ENCODE measurements around the gene DENND1A.

The DENND1A gene

GRCh38 chr9:123911024-123911423 lies 18.9 kb downstream of the DENND1A start:
- no peak for TF ChIP-seq SIN3A (IDR thresholded peaks at IDR 0.05; ENCODE audit: borderline replicate concordance, insufficient read depth, low read length)
- TF ChIP-seq REST (IDR thresholded peaks at IDR 0.05; ENCODE audit: insufficient read depth in 1 of 2, low read depth in 2 of 2, low read length in 2 of 2), result no peak
- TF ChIP-seq TAF1 (IDR thresholded peaks at IDR 0.05; ENCODE audit: borderline replicate concordance, insufficient read depth, low read length), result no peak
- no peak for TF ChIP-seq POLR2AphosphoS5 (IDR thresholded peaks at IDR 0.05; ENCODE audit: low read depth, low read length)
- TF ChIP-seq FOXP2 (optimal IDR thresholded peaks at IDR 0.05; ENCODE audit: borderline replicate concordance, extremely low read depth, extremely low read length, insufficient read depth), result no peak

- TF ChIP-seq SIN3A (IDR thresholded peaks at IDR 0.05; ENCODE audit: borderline replicate concordance, insufficient read depth, low read length), result no peak
- no peak for TF ChIP-seq POLR2AphosphoS5 (IDR thresholded peaks at IDR 0.05; ENCODE audit: low read depth, low read length)
- TF ChIP-seq REST (IDR thresholded peaks at IDR 0.05; ENCODE audit: insufficient read depth in 1 of 2, low read depth in 2 of 2, low read length in 2 of 2), result no peak
- no peak for TF ChIP-seq TAF1 (IDR thresholded peaks at IDR 0.05; ENCODE audit: borderline replicate concordance, insufficient read depth, low read length)
- TF ChIP-seq FOXP2 (optimal IDR thresholded peaks at IDR 0.05; ENCODE audit: borderline replicate concordance, extremely low read depth, extremely low read length, insufficient read depth), result no peak
These were observed 35.1 kb downstream of the DENND1A start for GRCh38 chr9:123894822-123895221.

GRCh38 chr9:123893831-123894460 lies 36.0 kb downstream of the DENND1A start:
- TF ChIP-seq REST (IDR thresholded peaks at IDR 0.05; ENCODE audit: insufficient read depth in 1 of 2, low read depth in 2 of 2, low read length in 2 of 2), result no peak
- no peak for TF ChIP-seq TAF1 (IDR thresholded peaks at IDR 0.05; ENCODE audit: borderline replicate concordance, insufficient read depth, low read length)
- no peak for TF ChIP-seq POLR2AphosphoS5 (IDR thresholded peaks at IDR 0.05; ENCODE audit: low read depth, low read length)
- no peak for TF ChIP-seq FOXP2 (optimal IDR thresholded peaks at IDR 0.05; ENCODE audit: borderline replicate concordance, extremely low read depth, extremely low read length, insufficient read depth)
- TF ChIP-seq SIN3A (IDR thresholded peaks at IDR 0.05; ENCODE audit: borderline replicate concordance, insufficient read depth, low read length), result no peak

GRCh38 chr9:123893115-123893514 lies 36.8 kb downstream of the DENND1A start:
- TF ChIP-seq TAF1 (IDR thresholded peaks at IDR 0.05; ENCODE audit: borderline replicate concordance, insufficient read depth, low read length) (no peak), REST (IDR thresholded peaks at IDR 0.05; ENCODE audit: insufficient read depth in 1 of 2, low read depth in 2 of 2, low read length in 2 of 2) (no peak), SIN3A (IDR thresholded peaks at IDR 0.05; ENCODE audit: borderline replicate concordance, insufficient read depth, low read length) (no peak), FOXP2 (optimal IDR thresholded peaks at IDR 0.05; ENCODE audit: borderline replicate concordance, extremely low read depth, extremely low read length, insufficient read depth) (no peak), POLR2AphosphoS5 (IDR thresholded peaks at IDR 0.05; ENCODE audit: low read depth, low read length) (no peak)

Measured in PFSK-1 (cell line).